ENCODE results near the gene CHST11.

- no peak for TF ChIP-seq CTCF (IDR thresholded peaks at IDR 0.05 in 8 of 11, conservative IDR thresholded peaks at IDR 0.05 in 3 of 11)
- no peak for TF ChIP-seq POLR2AphosphoS5 (IDR thresholded peaks at IDR 0.05)
- no peak for TF ChIP-seq POLR2A (IDR thresholded peaks at IDR 0.05)
These were observed 12.3 kb downstream of the CHST11 start for GRCh38 chr12:104469066-104469465.

Measured in spleen (tissue), 7 donors.